Right ventricle myocardium inferior (tissue), 1 donor: ENCODE data around the gene SLMAP. TPM values are rescaled to one million over a fixed set of nuclear protein-coding genes. Genes with fewer than 3 reads are reported as not detected.

Experiments used
- ATAC-seq: fragments of 200-7000 bp; cut with Tn5 transposase; one replicate; pipeline ENCODE4 v1.9.1; 2020; ENCODE audit warnings: mild to moderate bottlenecking, moderate library complexity
- DNase-seq: peaks from one replicate; pipeline ENCODE4 v3.0.0; 2021; ENCODE audit errors: missing footprints
- intact Hi-C: fragments of 100-400 bp; cut with DNase I; formaldehyde crosslinking; loops from one replicate; pipeline ENCODE4 v1.11.0; 2022
- total RNA-seq: library from RNA; stranded (reverse); fragmentation: NEBNext Ultra II Directional; extraction: Animal tissue kit (Norgen Biotek cat#: 25700); gene quantifications from one replicate; pipeline ENCODE4 v1.2.1, GENCODE V29; 2021
- donor health status: DM: no; HTN: yes; CAD: no; lungs with severe emphysema.

Gene SLMAP
- total RNA-seq, 1 donor from 2014 or later = 294 TPM

GRCh38 chr3:57961177-57961827 lies 205.2 kb downstream of the SLMAP start:
- intact Hi-C loops = no loop called here
- no peak for ATAC-seq
- DNase-seq = no peak

- no peak for ATAC-seq
- intact Hi-C loops = no loop called here
Observed at GRCh38 chr3:57961828-57962447, 205.8 kb downstream of the SLMAP start.

GRCh38 chr3:57962448-57962834 lies 206.3 kb downstream of the SLMAP start:
- ATAC-seq (no peak), DNase-seq (no peak)
- intact Hi-C loops = no loop called here

More at GRCh38 chr3:57961828-57962447, 205.8 kb downstream of the SLMAP start:
- no peak for DNase-seq

GRCh38 chr3:57963811-57964346 lies 207.8 kb downstream of the SLMAP start:
- no peak for ATAC-seq
- intact Hi-C loops = no loop called here
- no peak for DNase-seq

- intact Hi-C loops = no loop called here
- DNase-seq = no peak
- peak; percentile 26 for ATAC-seq
Observed at GRCh38 chr3:57966829-57967228, 210.7 kb downstream of the SLMAP start.

- intact Hi-C loops = no loop called here
- DNase-seq (no peak), ATAC-seq (no peak)
Observed at GRCh38 chr3:57967590-57967989, 211.5 kb downstream of the SLMAP start.

- DNase-seq (no peak), ATAC-seq (no peak)
- intact Hi-C loops = no loop called here
Observed at GRCh38 chr3:57968501-57968900, 212.4 kb downstream of the SLMAP start.

GRCh38 chr3:57971975-57972374 lies 215.9 kb downstream of the SLMAP start:
- intact Hi-C loops = no loop called here
- DNase-seq (no peak), ATAC-seq (no peak)

GRCh38 chr3:57972531-57973111 lies 216.5 kb downstream of the SLMAP start:
- ATAC-seq (no peak), DNase-seq (no peak)
- intact Hi-C loops = no loop called here

- no peak for ATAC-seq
- DNase-seq = no peak
Observed at GRCh38 chr3:57973715-57974477, 217.8 kb downstream of the SLMAP start.

GRCh38 chr3:57974796-57975388 lies 218.8 kb downstream of the SLMAP start:
- intact Hi-C loops = no loop called here
- DNase-seq = no peak

More at GRCh38 chr3:57973715-57974477, 217.8 kb downstream of the SLMAP start:
- intact Hi-C loops = no loop called here

GRCh38 chr3:57977818-57978235 lies 221.7 kb downstream of the SLMAP start:
- no peak for ATAC-seq
- intact Hi-C loops = no loop called here
- no peak for DNase-seq

More at GRCh38 chr3:57974796-57975388, 218.8 kb downstream of the SLMAP start:
- peak; percentile 47 for ATAC-seq

GRCh38 chr3:57978316-57978715 lies 222.2 kb downstream of the SLMAP start:
- DNase-seq (no peak), ATAC-seq (no peak)
- intact Hi-C loops = no loop called here

Other genes starting within 250 kb of the SLMAP start
- not detected for gene DNAH12, start 212.0 kb upstream of the SLMAP start, total RNA-seq
- gene PDE12, start 200.0 kb upstream of the SLMAP start, total RNA-seq = 10.3 TPM
- 66.4 TPM for gene ARF4, start 159.0 kb upstream of the SLMAP start, total RNA-seq
- gene DENND6A, start 63.2 kb upstream of the SLMAP start, total RNA-seq = 13.3 TPM